ENCODE results near the gene IFI27L1.

- TF ChIP-seq CTCF (conservative IDR thresholded peaks at IDR 0.05 in 1 of 2, IDR thresholded peaks at IDR 0.05 in 1 of 2; ENCODE audit: low read depth in 1 of 2, low read length in 2 of 2): no peak
- no peak for TF ChIP-seq EZH2 (IDR thresholded peaks at IDR 0.05; ENCODE audit: low read length, missing control alignments)
These were observed 26.7 kb upstream of the IFI27L1 start for GRCh38 chr14:94054401-94054800.

All from fibroblast of lung (primary cell).